Keratinocyte (primary cell): Measurements from ENCODE around the gene KMT2C.

Experiments used
- EZH2 ChIP-seq: IDR thresholded peaks from one replicate; pipeline ENCODE4 v1.6.1; 2012; ENCODE audit warnings: inconsistent platforms, mild to moderate bottlenecking, low read length, moderate library complexity
- TF ChIP-seq, protein P1 (sequence below), 3 experiments: IDR thresholded peaks in 1 of 3; conservative IDR thresholded peaks in 1 of 3; optimal IDR thresholded peaks in 1 of 3; 2 replicates in 2 of 3; 3 replicates in 1 of 3; pipeline versions ENCODE3 to v1.5.1; 2011; ENCODE audit warnings: low read length in 3 of 3, mild to moderate bottlenecking in 3 of 3, moderate library complexity in 2 of 3, control low read depth in 1 of 3, inconsistent platforms in 1 of 3; ENCODE audit not compliant: insufficient read depth in 2 of 3; ENCODE audit errors: extremely low read depth in 1 of 3

DNA sequence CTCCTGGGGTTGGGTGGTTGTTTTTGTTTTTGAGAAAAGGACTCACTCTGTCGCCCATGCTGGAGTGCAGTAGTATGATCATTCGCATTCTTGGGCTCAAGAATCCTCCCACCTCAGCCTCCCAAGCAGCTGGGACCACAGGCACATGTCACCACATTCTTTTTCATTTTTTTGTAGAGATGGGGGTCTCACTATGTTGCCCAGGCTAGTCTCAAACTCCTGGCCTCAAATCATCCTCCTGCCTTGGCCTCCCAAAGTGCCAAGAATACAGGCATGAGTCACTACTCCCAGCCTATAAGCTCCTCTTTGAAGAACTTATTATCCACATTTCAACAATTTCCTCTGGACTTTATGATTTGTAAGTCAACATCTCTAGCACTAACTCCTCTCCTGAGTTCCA is 102.7 kb downstream of the KMT2C start:
- TF ChIP-seq, protein P1, sequence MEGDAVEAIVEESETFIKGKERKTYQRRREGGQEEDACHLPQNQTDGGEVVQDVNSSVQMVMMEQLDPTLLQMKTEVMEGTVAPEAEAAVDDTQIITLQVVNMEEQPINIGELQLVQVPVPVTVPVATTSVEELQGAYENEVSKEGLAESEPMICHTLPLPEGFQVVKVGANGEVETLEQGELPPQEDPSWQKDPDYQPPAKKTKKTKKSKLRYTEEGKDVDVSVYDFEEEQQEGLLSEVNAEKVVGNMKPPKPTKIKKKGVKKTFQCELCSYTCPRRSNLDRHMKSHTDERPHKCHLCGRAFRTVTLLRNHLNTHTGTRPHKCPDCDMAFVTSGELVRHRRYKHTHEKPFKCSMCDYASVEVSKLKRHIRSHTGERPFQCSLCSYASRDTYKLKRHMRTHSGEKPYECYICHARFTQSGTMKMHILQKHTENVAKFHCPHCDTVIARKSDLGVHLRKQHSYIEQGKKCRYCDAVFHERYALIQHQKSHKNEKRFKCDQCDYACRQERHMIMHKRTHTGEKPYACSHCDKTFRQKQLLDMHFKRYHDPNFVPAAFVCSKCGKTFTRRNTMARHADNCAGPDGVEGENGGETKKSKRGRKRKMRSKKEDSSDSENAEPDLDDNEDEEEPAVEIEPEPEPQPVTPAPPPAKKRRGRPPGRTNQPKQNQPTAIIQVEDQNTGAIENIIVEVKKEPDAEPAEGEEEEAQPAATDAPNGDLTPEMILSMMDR (optimal IDR thresholded peaks at IDR 0.05 in 1 of 3, IDR thresholded peaks at IDR 0.05 in 1 of 3, conservative IDR thresholded peaks at IDR 0.05 in 1 of 3; ENCODE audit: extremely low read depth in 1 of 3, insufficient read depth in 2 of 3, low read length in 3 of 3) = no peak
- TF ChIP-seq EZH2 = no peak
